ENCODE results near the gene ANKRD40.

ANKRD40 gene

GRCh38 chr17:50645748-50646682, 61.7 kb downstream of the ANKRD40 start:
- TF ChIP-seq CTCF (IDR thresholded peaks at IDR 0.05; ENCODE audit: low read depth, low read length) (no peak), EZH2phosphoT487 (IDR thresholded peaks at IDR 0.05; ENCODE audit: low read depth) (no peak)
- no peak overlapping the region for H3K4me2 ChIP-seq (ENCODE audit: low read length)
- no peak overlapping the region for H3K9ac ChIP-seq (ENCODE audit: low read length)
- H3K9me3 ChIP-seq (ENCODE audit: insufficient read depth, low read length), result no peaks in the 10 kb centered on the region
- no peak overlapping the region for H3K27ac ChIP-seq (ENCODE audit: low read length)
- H3K4me1 ChIP-seq (ENCODE audit: low read length), result peaks cover 4% of the 10 kb centered on the region
- no peaks in the 10 kb centered on the region for H3K79me2 ChIP-seq (ENCODE audit: low read length)
- no peak overlapping the region for H2AFZ ChIP-seq (ENCODE audit: low read depth, low read length)
- H4K20me1 ChIP-seq (ENCODE audit: insufficient read depth, low read length), result no peaks in the 10 kb centered on the region
- no peak overlapping the region for H3K4me3 ChIP-seq (ENCODE audit: low read length)
- no peaks in the 10 kb centered on the region for H3K36me3 ChIP-seq (replicated peaks; ENCODE audit: low read depth, low read length)
- no peaks in the 10 kb centered on the region for H3K27me3 ChIP-seq (ENCODE audit: low read depth, low read length)

All from OCI-LY3 (cell line).